DND-41 (cell line): ENCODE results near the gene MYB.

Experiments used
- ATAC-seq: fragments of 200-7000 bp; cut with Tn5 transposase; 3 replicates; pipeline ENCODE4 v1.9.1; 2021; ENCODE audit warnings: low read depth; ENCODE audit not compliant: insufficient read depth
- DNase-seq: peaks from one replicate; pipeline ENCODE4 v3.0.0-alpha.2; 2020
- H2AFZ ChIP-seq: 2 replicates; pipeline ENCODE4 v1.6.0; 2012; ENCODE audit warnings: low read depth, low read length
- H3K27ac ChIP-seq: 2 replicates; pipeline ENCODE4 v1.5.1; 2012; ENCODE audit warnings: low read length, inconsistent platforms
- H3K27me3 ChIP-seq: fragments of 200-600 bp; sonication (generic); 2 replicates; pipeline ENCODE4 v1.6.0; 2012; ENCODE audit warnings: low read length, mild to moderate bottlenecking, inconsistent platforms; ENCODE audit not compliant: insufficient read depth, poor library complexity
- H3K36me3 ChIP-seq: 2 replicates; pipeline ENCODE4 v1.5.1; 2012; ENCODE audit warnings: low read length, inconsistent platforms; ENCODE audit not compliant: insufficient read depth
- H3K4me1 ChIP-seq: 2 replicates; pipeline ENCODE4 v1.5.1; 2012; ENCODE audit warnings: mild to moderate bottlenecking, low read length; ENCODE audit not compliant: insufficient read depth
- H3K4me2 ChIP-seq: 2 replicates; pipeline ENCODE4 v1.6.0; 2012; ENCODE audit warnings: mild to moderate bottlenecking, moderate library complexity, low read length, inconsistent platforms; ENCODE audit not compliant: insufficient read depth
- H3K4me3 ChIP-seq, 2 experiments: fragments of 200-600 bp in 1 of 2; shearing (Covaris generic) in 1 of 2; 2 replicates each; pipeline ENCODE4 v1.5.1; 2012 to 2016; ENCODE audit warnings: inconsistent platforms in 2 of 2, low read length in 2 of 2, mild to moderate bottlenecking in 2 of 2, low read depth in 1 of 2, moderate library complexity in 1 of 2
- H3K79me2 ChIP-seq: 2 replicates; pipeline ENCODE4 v1.6.0; 2012; ENCODE audit warnings: low read length, inconsistent platforms; ENCODE audit not compliant: insufficient read depth
- H3K9ac ChIP-seq: 2 replicates; pipeline ENCODE4 v1.6.0; 2012; ENCODE audit warnings: low read depth, mild to moderate bottlenecking, inconsistent platforms, low read length, moderate library complexity
- H3K9me3 ChIP-seq: 2 replicates; pipeline ENCODE4 v1.5.1; 2012; ENCODE audit warnings: low read length, moderate library complexity, mild to moderate bottlenecking, inconsistent platforms; ENCODE audit not compliant: insufficient read depth, severe bottlenecking
- H4K20me1 ChIP-seq: 2 replicates; pipeline ENCODE4 v1.6.0; 2012; ENCODE audit warnings: low read length; ENCODE audit not compliant: insufficient read depth
- EZH2 ChIP-seq: IDR thresholded peaks from 3 replicates; pipeline ENCODE4 v1.6.1; 2012; ENCODE audit warnings: borderline replicate concordance, low read depth, mild to moderate bottlenecking, moderate library complexity, low read length, inconsistent platforms; ENCODE audit not compliant: severe bottlenecking
- TF ChIP-seq, protein P1 (sequence below): IDR thresholded peaks from 2 replicates; pipeline ENCODE4 v1.5.1; 2012; ENCODE audit warnings: borderline replicate concordance, low read length, moderate library complexity, mild to moderate bottlenecking; ENCODE audit not compliant: poor library complexity, severe bottlenecking; ENCODE audit errors: extremely low read depth

The MYB gene

DNA sequence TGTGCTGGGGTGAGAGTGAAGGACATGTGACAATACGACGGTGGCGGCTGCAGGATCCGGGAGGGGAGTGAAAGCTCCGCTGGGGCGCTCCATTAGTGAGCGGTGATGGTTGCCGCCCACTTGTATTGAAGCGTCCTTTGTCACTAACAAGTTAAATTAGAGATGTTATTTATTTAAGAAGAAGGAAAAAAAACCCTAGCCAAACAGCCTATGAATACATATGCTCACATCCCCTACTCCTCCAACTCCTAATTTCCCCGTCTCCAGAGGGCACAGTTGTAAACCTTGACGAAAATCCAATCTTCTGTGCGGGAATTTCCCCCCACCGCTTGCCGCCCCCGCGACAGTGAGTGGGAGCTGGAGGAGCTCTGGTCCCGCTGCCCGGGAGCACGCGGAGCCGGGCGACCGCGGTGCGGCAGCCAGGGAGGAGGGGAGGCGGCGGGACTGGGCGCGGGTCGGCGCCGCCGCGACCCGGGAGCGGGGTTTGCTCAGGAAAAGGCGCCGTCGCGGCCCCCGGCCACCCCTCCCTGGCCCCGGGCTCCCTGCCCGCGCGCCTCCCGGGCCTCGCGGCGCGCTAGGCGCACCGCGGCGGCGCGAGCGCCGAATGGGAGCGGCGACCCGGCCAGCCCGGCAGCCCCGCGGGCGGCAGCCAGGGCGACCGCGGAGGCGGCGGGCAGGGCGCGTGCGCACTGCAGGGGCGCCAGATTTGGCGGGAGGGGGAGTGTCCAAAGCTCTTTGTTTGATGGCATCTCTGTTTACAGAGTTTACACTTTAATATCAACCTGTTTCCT, at the start of gene MYB:
Gene MYB, plus strand, starts transcription at position 767 of the 791 bp plus-strand sequence. CDS start 206 bp downstream, outside the sequence.
- H4K20me1 ChIP-seq = peaks cover 32% of the 10 kb centered on the region
- H3K36me3 ChIP-seq = peaks cover 42% of the 10 kb centered on the region
- H2AFZ ChIP-seq = peak within 1 kb of the TSS; percentile 64
- TF ChIP-seq, protein P1, sequence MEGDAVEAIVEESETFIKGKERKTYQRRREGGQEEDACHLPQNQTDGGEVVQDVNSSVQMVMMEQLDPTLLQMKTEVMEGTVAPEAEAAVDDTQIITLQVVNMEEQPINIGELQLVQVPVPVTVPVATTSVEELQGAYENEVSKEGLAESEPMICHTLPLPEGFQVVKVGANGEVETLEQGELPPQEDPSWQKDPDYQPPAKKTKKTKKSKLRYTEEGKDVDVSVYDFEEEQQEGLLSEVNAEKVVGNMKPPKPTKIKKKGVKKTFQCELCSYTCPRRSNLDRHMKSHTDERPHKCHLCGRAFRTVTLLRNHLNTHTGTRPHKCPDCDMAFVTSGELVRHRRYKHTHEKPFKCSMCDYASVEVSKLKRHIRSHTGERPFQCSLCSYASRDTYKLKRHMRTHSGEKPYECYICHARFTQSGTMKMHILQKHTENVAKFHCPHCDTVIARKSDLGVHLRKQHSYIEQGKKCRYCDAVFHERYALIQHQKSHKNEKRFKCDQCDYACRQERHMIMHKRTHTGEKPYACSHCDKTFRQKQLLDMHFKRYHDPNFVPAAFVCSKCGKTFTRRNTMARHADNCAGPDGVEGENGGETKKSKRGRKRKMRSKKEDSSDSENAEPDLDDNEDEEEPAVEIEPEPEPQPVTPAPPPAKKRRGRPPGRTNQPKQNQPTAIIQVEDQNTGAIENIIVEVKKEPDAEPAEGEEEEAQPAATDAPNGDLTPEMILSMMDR = no peak
- TF ChIP-seq EZH2 = no peak
- no peaks in the 10 kb centered on the region for H3K9me3 ChIP-seq
- peak within 1 kb of the TSS; percentile 94 for H3K4me2 ChIP-seq
- DNase-seq (peak; percentile 91), ATAC-seq (peak; percentile 67)
- H3K4me3 ChIP-seq = peak within 1 kb of the TSS; percentile 88 to 98
- H3K79me2 ChIP-seq = peaks cover 50% of the 10 kb centered on the region
- H3K9ac ChIP-seq = peak within 1 kb of the TSS; percentile 93
- H3K4me1 ChIP-seq = peaks cover 52% of the 10 kb centered on the region
- H3K27me3 ChIP-seq = no peaks in the 10 kb centered on the region
- H3K27ac ChIP-seq = peak within 1 kb of the TSS; percentile 97

DNA sequence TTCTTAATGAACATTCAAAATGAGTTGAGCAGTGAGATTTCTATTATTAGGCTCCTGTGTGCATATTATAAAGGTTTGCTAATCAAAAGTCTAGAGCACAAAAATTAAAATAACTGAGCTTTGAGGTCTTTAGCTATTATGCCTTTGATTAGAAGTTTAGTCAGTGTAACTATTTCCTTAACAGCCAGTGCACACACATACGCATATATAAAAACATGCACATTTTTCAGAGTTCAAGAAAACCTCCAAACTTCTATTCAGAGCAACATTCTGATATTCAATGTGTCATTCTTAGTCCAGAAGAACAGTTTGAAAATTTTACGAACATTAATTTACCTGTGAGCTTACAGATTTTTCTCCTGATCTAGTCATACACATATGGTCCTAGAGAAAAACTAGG, 48.3 kb upstream of the MYB start:
- DNase-seq (no peak), ATAC-seq (no peak)
- no peaks in the 10 kb centered on the region for H3K36me3 ChIP-seq
- no peak for TF ChIP-seq EZH2
- TF ChIP-seq, protein P1 = no peak
- no peaks in the 10 kb centered on the region for H3K9me3 ChIP-seq
- H3K27ac ChIP-seq = no peak overlapping the region
- H2AFZ ChIP-seq = no peak overlapping the region
- no peaks in the 10 kb centered on the region for H3K27me3 ChIP-seq
- peaks cover 24% of the 10 kb centered on the region for H3K4me1 ChIP-seq
- H3K79me2 ChIP-seq = no peaks in the 10 kb centered on the region
- no peak overlapping the region for H3K9ac ChIP-seq
- H4K20me1 ChIP-seq = no peaks in the 10 kb centered on the region
- no peak overlapping the region for H3K4me2 ChIP-seq
- no peak overlapping the region for H3K4me3 ChIP-seq

DNA sequence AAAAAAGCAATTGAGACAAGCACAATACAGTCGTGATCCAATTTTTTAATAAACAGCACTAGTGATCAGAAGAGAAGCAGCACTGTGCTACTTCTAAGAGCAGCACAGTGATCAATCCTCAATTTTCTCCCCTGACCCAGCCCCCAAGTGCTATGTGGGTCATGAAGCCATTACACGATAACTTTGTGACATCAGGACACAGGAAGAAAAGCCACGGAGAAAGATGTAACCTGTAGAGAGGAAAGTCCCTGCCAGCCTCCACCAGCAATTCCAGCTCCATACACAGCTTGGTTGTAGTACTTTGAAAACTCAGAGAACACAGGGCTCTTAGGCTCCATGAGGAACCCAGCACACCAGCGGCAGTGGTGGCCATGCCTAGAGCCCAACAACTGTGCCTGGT, 45.3 kb upstream of the MYB start:
- Histone ChIP-seq H3K36me3 (no peaks in the 10 kb centered on the region), H3K9me3 (no peaks in the 10 kb centered on the region), H3K79me2 (no peaks in the 10 kb centered on the region), H3K27me3 (no peaks in the 10 kb centered on the region), H3K9ac (no peak overlapping the region), H3K4me2 (no peak overlapping the region), H3K4me1 (no peaks in the 10 kb centered on the region), H4K20me1 (no peaks in the 10 kb centered on the region), H3K4me3 (no peak overlapping the region), H2AFZ (peak overlapping the region; percentile 61), H3K27ac (no peak overlapping the region)
- DNase-seq = no peak
- no peak for ATAC-seq
- TF ChIP-seq, protein P1 = no peak
